GM19025 (cell line): Measurements from ENCODE around the gene TCFL5.

ENCODE experiments used
- ATAC-seq: cut with Tn5 transposase; IDR thresholded peaks from one replicate; pipeline ENCODE4 v1.9.1; 2021; ENCODE audit warnings: mild to moderate bottlenecking, low read depth, moderate library complexity; ENCODE audit not compliant: unreplicated experiment

TCFL5 gene

GRCh38 chr20:62861726-62862336, at the start of gene TCFL5:
TCFL5 (minus strand) TSS chr20:62861822; CDS start chr20:62861670, 152 bp downstream.
- ATAC-seq = peak; percentile 55

- ATAC-seq = no peak
These were observed 49.3 kb upstream of the TCFL5 start for GRCh38 chr20:62910777-62911497.

GRCh38 chr20:62910217-62910766, 48.7 kb upstream of the TCFL5 start:
- no peak for ATAC-seq

- no peak for ATAC-seq
These were observed 47.6 kb upstream of the TCFL5 start for GRCh38 chr20:62908971-62909791.

- ATAC-seq = no peak
These were observed 46.0 kb upstream of the TCFL5 start for GRCh38 chr20:62907384-62908317.

GRCh38 chr20:62906647-62907375, 45.2 kb upstream of the TCFL5 start:
- ATAC-seq = no peak

GRCh38 chr20:62906209-62906608, 44.6 kb upstream of the TCFL5 start:
- ATAC-seq = no peak

- no peak for ATAC-seq
These were observed 44.0 kb upstream of the TCFL5 start for GRCh38 chr20:62905536-62906117.

- ATAC-seq = no peak
These were observed 41.4 kb upstream of the TCFL5 start for GRCh38 chr20:62902926-62903615.

GRCh38 chr20:62901891-62902290, 40.3 kb upstream of the TCFL5 start:
- ATAC-seq = no peak

GRCh38 chr20:62900692-62901584, 39.3 kb upstream of the TCFL5 start:
- no peak for ATAC-seq

GRCh38 chr20:62900052-62900691, 38.5 kb upstream of the TCFL5 start:
- peak; percentile 58 for ATAC-seq

GRCh38 chr20:62899633-62900051, 38.0 kb upstream of the TCFL5 start:
- ATAC-seq = no peak

- no peak for ATAC-seq
These were observed 37.5 kb upstream of the TCFL5 start for GRCh38 chr20:62898970-62899632.

GRCh38 chr20:62898093-62898964, 36.7 kb upstream of the TCFL5 start:
- ATAC-seq = no peak
